ENCODE data around the gene MAMSTR.
A peak's percentile ranks its signal among the peaks of the same experiment; 100 is the strongest.

The MAMSTR gene

GRCh38 chr19:48746110-48746509, 26.6 kb upstream of the MAMSTR start:
- DNase-seq: no peak

DNA sequence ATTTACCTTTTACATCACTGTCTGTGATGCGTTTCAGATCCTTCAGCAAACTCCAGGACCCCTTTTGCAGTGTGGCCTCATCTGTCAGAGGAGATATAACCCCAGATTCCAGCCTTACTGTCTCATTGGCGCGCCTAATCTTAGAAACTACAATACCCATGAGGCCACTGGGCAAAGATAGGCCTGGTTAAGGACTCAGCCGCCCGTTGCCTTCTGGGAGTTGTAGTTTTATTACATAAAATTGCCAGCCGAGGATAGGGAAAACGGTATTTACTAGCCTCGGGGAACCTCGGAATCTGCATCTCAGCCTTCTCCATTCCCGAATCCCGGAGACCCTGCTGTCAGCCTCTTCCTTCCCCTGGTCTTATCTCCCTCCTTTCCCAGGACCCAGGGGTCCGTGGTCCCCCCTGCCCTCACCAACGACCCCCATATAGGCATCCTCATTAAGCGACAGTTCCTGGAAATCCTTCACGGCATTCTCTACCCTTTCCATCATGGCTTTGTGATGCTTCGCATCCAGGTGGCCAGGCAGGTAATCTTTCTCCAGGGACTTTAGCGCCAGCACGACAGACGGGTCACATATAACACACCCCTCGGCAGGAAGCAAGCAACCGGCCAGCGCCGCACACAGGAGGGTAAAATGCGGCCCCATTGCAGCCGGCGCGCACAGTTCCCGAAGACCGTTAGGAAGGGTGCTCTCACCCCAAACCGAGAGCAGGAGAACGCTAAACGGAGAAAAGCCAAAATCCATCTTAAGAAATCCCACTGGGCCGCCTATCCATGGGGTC, 25.9 kb upstream of the MAMSTR start:
- DNase-seq: peak; percentile 37 to 43

DNA sequence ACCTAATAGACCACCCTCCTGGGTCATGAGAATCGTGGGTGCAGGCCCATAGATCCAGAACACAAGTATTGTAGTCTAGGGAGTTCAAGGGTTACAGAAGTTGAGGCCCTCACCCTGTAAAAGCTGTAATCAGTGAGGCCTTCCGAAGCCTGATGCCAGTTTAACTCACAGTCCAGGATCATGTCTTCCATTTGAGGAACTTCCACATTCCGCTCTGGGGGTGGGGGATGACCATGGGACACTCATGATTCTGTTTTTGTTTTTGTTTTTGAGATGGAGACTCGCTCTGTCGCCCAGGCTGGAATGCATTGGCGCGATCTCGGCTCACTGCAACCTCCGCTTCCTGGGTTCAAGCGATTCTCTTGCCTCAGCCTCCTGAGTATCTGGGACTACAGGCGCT, 22.6 kb upstream of the MAMSTR start:
- no peak for DNase-seq

DNA sequence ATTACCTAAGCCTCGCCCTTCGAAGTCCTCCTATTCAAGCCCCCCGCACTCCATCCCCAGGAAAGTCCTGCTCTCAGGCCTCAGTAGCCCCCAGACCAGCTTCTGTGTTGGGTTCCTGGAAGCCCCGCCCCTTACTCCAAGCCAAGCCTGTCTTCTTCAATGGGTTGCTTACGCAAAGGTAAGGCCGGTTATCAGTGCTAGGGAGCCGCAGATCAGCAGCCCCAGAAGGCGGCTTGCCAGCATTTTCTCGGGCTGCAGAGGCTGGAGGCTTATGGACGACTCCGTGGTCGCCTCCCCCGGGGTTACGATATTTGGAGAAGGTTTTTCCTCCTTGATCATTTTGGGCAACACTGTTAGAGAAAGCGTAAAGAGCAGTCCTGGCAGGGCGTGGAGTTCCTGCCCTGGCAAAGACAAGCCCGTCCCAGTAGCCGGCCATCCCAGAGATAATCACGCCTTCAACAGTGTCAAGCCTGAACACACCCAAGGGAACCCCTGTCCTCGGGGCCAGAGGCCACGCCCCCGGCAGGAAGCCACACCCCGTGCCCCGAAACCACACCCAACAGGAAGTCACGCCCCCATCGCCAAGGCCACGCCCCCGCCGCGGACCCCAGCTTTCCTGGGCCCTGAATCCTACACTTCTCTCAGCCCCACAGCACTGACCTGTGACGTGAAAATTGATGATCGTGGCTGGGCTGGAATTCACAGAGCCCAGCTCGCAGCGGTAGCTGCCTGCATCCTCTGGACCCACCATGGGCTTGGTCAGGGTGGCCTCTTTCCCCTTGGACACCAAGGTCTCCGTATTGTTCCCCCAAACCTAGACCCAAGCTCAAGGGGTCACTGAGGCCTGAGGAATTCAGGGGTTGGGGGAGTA, 21.8 kb upstream of the MAMSTR start:
- DNase-seq: no peak

DNA sequence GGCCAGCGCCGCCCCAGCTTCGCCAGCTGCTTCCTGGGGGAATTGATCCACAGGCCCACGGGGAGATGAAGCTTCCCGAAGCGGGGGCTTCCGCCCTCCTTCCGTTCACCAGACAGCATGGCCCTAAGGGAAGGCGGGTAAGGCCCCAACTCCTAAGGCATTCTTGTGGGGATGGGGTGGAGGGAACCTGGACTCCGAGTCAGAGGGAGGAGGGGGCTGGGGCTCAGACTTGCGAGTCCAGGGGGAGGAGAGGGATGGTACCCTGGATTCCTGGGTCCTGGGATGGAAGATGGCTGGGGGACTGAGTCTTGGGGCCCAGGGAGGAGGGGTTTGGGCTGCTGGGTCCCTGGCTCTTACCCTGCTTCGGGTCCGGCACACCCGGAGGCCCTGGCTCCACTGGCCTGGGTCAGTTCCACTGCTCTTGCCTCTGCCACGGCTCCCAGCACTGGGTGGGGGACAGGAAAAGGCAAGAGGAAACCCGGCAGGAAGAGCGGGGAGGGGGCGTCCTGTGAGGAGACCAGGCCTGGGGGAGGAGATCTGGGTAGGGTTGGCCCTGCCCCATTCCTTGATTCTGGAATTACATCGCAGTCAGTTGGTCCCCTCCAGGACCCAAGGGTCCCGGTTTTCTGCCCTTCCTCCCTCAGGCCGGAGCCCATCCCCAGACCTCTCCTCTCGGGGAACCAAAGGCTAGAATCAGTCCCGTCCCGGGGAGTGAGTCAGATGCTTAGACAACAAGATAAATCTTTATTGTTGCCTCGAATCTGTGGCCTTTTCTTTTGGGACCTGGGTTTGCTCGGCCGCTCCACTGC, 20.8 kb upstream of the MAMSTR start, which contains the start of gene RASIP1:
Gene RASIP1, minus strand, starts transcription at position 447 of the 809 bp plus-strand sequence. Its CDS starts 328 bp downstream, at position 119.
- no peak for DNase-seq

- no peak for DNase-seq
Measured at GRCh38 chr19:48739404-48740163, 20.1 kb upstream of the MAMSTR start.

DNA sequence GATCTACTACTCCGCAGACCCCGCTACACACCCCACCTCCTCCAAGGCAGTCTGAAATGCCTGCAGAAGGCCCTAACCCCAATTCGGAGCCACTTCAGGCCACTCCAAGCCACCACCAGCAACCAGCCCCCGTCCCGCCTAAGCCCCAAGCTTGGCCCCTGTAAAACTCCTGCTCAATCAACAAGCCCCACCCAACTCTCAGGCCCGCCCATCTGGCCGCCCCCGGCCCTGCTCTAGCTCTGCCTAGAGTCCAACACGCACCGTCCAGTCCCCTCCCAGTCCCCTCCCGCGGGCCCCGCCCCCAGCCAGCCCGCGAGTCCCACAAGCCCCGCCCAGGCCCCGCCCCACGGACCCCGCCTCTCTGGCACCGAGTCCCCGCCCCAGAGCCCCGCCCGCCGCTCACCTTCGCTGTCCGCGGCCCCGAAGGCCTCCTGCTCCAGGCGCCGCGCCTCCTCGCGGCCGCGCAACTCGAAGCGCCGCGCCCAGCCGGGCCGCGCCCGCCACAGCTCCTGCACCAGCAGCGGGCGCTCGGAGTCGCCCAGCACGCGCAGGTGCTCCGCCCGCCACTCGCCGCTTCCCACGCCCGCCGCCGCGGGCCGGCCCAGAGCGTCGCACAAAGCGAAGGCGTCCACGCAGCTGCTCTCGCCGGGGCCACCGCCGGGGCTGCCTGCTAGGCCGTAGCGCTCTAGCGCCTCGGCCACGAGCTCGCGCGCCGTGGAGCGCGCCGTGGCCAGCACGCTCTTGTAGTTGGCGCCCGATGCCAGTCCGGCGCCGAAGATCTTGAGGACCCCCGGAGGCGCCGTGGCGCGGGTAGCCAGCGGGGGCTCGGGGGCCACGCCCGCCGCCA, 19.3 kb upstream of the MAMSTR start:
- peak; percentile 90 for DNase-seq

- no peak for DNase-seq
Measured at GRCh38 chr19:48737360-48737998, 18.0 kb upstream of the MAMSTR start.

- DNase-seq: no peak
Measured at GRCh38 chr19:48735031-48735615, 15.6 kb upstream of the MAMSTR start.

DNA sequence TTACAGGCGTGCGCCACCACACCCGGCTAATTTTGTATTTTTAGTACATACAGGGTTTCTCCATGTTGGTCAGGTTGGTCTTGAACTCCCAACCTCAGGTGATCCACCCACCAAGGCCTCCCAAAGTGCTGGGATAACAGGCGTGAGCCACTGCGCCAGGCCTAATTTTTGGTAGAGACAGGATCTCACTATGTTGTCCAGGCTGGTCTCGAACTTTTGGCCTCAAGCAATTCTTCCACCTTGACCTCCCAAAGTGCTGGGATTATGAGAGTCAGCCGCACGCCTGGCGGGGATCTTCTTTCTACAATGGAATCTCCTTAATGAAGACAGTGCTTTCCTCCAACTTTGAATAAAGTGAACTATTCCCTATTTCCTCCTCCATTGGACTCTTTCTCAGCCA, 15.1 kb upstream of the MAMSTR start:
- DNase-seq: no peak

- DNase-seq: no peak
Measured at GRCh38 chr19:48731452-48731851, 11.9 kb upstream of the MAMSTR start.

- no peak for DNase-seq
Measured at GRCh38 chr19:48728911-48729664, 9.6 kb upstream of the MAMSTR start.

- DNase-seq: no peak
Measured at GRCh38 chr19:48726556-48726955, 7.0 kb upstream of the MAMSTR start.

DNA sequence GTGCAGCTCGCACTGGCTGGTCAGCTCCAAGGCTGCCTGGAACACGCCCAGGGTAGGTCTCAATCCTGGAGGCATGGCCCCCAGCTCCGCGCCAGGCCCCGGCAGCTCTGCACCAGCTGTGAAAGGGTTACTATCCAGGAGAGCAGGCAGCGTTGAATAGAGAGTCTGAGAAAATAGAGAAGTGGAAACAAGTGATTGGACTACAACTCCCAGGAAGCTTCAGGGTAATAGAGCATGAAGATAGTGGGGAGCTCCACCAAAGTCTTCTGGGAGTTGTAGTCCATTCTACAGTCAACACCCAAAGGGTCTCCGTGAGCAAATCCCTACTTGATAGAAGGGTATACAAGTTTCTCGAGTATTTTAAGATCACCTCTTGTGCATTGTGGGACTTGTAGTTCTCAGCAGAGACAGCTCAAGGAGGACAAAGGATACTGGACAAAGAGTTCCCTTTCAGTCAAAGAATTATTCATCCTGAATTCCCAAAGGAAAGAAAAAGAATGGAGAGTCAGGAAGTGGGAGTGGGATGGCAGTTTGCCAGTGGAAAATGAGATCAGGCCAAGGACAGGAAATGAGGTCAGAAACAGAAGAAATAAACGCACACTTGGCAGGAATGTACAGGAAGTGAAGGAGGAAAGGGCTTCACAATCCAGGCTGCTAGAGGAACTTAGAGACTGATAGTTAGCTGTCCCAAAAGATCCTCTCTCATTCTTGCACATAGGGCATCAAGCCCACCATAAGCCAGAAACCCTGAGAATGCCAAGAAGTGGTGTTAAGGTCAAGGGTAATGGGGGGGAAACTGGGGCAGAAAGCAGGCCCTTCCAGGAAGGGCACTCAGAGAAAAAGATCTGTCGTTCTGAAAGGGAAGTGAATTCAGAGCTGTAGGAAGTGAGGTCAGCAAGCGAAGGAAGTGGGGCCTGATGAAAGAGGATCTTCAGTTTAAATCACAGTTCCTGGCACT, 5.5 kb upstream of the MAMSTR start:
- no peak for DNase-seq

DNA sequence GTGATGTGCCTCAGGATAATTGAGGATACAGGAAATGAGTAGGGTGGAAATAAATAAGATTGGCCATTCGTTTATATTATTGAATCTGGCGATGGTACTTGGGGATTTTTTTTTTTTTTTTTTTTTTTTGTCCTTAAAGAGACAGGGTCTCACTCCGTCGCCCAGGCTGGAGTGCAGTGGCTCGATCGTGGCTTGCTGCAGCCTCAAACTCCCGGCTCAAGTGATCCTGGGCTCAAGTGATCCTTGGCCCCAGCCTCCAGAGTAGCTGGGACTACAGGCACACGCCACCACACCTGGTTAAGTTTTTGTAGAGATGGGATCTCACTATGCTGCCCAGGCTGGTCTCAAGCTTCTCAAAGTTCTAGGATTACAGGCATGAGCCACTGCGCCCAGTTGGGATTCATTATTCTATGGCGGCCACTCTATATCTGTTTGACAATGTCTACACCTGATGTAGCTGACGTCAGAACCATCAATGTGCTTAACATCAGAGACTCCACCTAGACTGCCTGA, 2.7 kb upstream of the MAMSTR start:
- no peak for DNase-seq

- peak; percentile 85 to 86 for DNase-seq
Measured at GRCh38 chr19:48720613-48721296, 1.2 kb upstream of the MAMSTR start.

DNA sequence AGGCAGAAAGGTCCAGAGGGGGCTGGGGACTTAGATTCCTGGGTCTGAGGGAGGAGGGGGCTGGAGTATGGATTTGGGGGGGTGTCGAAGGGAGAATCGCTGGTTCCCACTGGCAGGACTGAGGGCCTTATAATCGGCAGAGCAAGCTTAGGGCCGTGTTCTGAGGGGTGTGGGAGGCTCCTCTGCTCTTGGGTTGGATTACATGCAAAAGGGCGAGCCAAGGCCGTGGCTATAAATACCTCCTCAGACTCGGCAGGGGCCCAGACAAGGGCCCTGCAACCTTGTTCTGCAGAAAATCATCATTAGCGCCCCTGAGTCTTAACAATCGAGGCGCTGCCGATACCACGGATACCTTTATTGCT, 707 bp upstream of the MAMSTR start:
- no peak for DNase-seq
